K562 (cell line): ENCODE results near the gene ANKRD61. TPM values are rescaled to one million over a fixed set of nuclear protein-coding genes. Genes with fewer than 3 reads are reported as not detected.
A peak's percentile ranks its signal among the peaks of the same experiment; 100 is the strongest.

Source experiments
- ATAC-seq: fragments of 200-7000 bp; cut with Tn5 transposase; 3 replicates; pipeline ENCODE4 v1.9.1; 2020; ENCODE audit warnings: moderate library complexity
- BruUV-seq: library from RNA; stranded (reverse); fragments of 400-500 nt; replicated peaks from 2 replicates; lab custom pipeline; 2021; lab: Mats Ljungman, UMichigan
- CTCF ChIA-PET: fragments of 300-600 bp; formaldehyde crosslinking; extraction: SDS; loops from one replicate; lab custom pipeline; 2021; ENCODE audit warnings: low intra/inter-chr PET ratio; lab: Yijun Ruan, JAX
- POLR2A ChIA-PET: fragments of 300-600, 350-650 bp; sonication (Branson Sonifier 250); formaldehyde crosslinking; extraction: SDS; loops from one replicate; lab custom pipeline; 2021; ENCODE audit warnings: antibody characterized with exemption, inconsistent platforms; lab: Yijun Ruan, JAX
- DNase-seq, 4 experiments: peaks; one replicate each; pipeline versions ENCODE4 v3.0.0 to v3.0.0-alpha.2; 2011 to 2018; ENCODE audit warnings: low spot score in 3 of 4, mixed read lengths in 3 of 4; ENCODE audit errors: extremely low read depth in 1 of 4
- FAIRE-seq: peaks from 2 replicates; lab custom pipeline; 2011; peaks lifted over from hg19 to GRCh38; lab: Jason Lieb, UNC
- H2AFZ ChIP-seq: 2 replicates; pipeline ENCODE4 v1.6.0; 2011; ENCODE audit warnings: low read depth, low read length, control low read depth, inconsistent platforms
- H3K27ac ChIP-seq: fragments of 200-600 bp; 3 replicates; pipeline ENCODE4 v1.8.0; 2011; ENCODE audit warnings: low read depth, mild to moderate bottlenecking, control low read depth, inconsistent platforms, low read length, moderate library complexity, mixed read lengths; ENCODE audit errors: extremely low read depth
- H3K27me3 ChIP-seq, 2 experiments: fragments of 300-600 bp in 1 of 2; 2 replicates in 1 of 2; 3 replicates in 1 of 2; pipeline versions ENCODE4 v1.6.0 to v1.8.0; 2011; ENCODE audit warnings: inconsistent platforms in 2 of 2, low read length in 2 of 2, mild to moderate bottlenecking in 1 of 2, mixed read lengths in 1 of 2, moderate library complexity in 1 of 2; ENCODE audit not compliant: control insufficient read depth in 2 of 2, insufficient read depth in 2 of 2
- H3K36me3 ChIP-seq: fragments of 300-600 bp; 3 replicates; pipeline ENCODE4 v1.8.0; 2011; ENCODE audit warnings: mild to moderate bottlenecking, low read length, inconsistent platforms; ENCODE audit not compliant: control insufficient read depth, insufficient read depth
- H3K4me1 ChIP-seq, 2 experiments: fragments of 200-600 bp in 1 of 2; replicated peaks in 1 of 2; 2 replicates in 1 of 2; 3 replicates in 1 of 2; pipeline versions ENCODE4 v1.5.1 to v1.8.0; 2011; ENCODE audit warnings: inconsistent platforms in 2 of 2, low read length in 2 of 2, mild to moderate bottlenecking in 1 of 2, mixed read lengths in 1 of 2, moderate library complexity in 1 of 2; ENCODE audit not compliant: control insufficient read depth in 2 of 2, insufficient read depth in 2 of 2
- H3K4me2 ChIP-seq: 2 replicates; pipeline ENCODE4 v1.6.1; 2011; ENCODE audit warnings: low read length, control low read depth, inconsistent platforms, mixed read lengths; ENCODE audit not compliant: insufficient read depth
- H3K4me3 ChIP-seq: fragments of 200-600 bp; sonication (generic), shearing (Covaris generic); 2 replicates; pipeline ENCODE4 v1.5.1; 2016; ENCODE audit warnings: control low read depth, inconsistent platforms
- H3K79me2 ChIP-seq: fragments of 200-600 bp; 3 replicates; pipeline ENCODE4 v1.8.0; 2011; ENCODE audit warnings: low read length, inconsistent platforms; ENCODE audit not compliant: control insufficient read depth, insufficient read depth
- H3K9ac ChIP-seq, 2 experiments: 2 replicates each; pipeline versions ENCODE4 v1.6.0 to v1.6.1; 2011; ENCODE audit warnings: low read depth in 2 of 2, low read length in 2 of 2, control low read depth in 1 of 2, inconsistent platforms in 1 of 2, mild to moderate bottlenecking in 1 of 2, mixed read lengths in 1 of 2; ENCODE audit not compliant: insufficient read depth in 1 of 2
- H3K9me1 ChIP-seq: one replicate; pipeline ENCODE4 v1.6.0; 2011; ENCODE audit warnings: inconsistent platforms, mild to moderate bottlenecking, low read length, moderate library complexity; ENCODE audit not compliant: control insufficient read depth, insufficient read depth
- H3K9me3 ChIP-seq: replicated peaks from 2 replicates; pipeline ENCODE4 v1.5.1; 2011; ENCODE audit warnings: low read depth, low read length, inconsistent platforms; ENCODE audit not compliant: control insufficient read depth, insufficient read depth
- H4K20me1 ChIP-seq: replicated peaks from 2 replicates; pipeline ENCODE4 v1.6.1; 2011; ENCODE audit warnings: low read length, inconsistent platforms, mixed read lengths; ENCODE audit not compliant: control insufficient read depth, insufficient read depth
- ARID2 ChIP-seq: fragments of 450-650 bp; IDR thresholded peaks from 2 replicates; pipeline ENCODE4 v1.6.1; 2017; ENCODE audit warnings: antibody characterized with exemption, mild to moderate bottlenecking
- CC2D1A ChIP-seq: fragments of 450-650 bp; IDR thresholded peaks from 2 replicates; pipeline ENCODE4 v1.6.1; 2017; ENCODE audit warnings: mild to moderate bottlenecking
- MECOM ChIP-seq: fragments of 250-450 bp; sonication (Bioruptor Pico); IDR thresholded peaks from 2 replicates; pipeline ENCODE4 v1.8.0; 2022; ENCODE audit warnings: inconsistent platforms
- NCOA4 ChIP-seq: fragments of 450-650 bp; IDR thresholded peaks from 2 replicates; pipeline ENCODE4 v1.6.1; 2018; ENCODE audit warnings: mild to moderate bottlenecking; ENCODE audit not compliant: partially characterized antibody
- RBM17 ChIP-seq: fragments of 200-400 bp; formaldehyde crosslinking; IDR thresholded peaks from 2 replicates; pipeline ENCODE4 v1.6.1; 2017; ENCODE audit warnings: low read depth, mild to moderate bottlenecking, low read length, borderline replicate concordance
- RBM34 ChIP-seq: fragments of 200-400 bp; formaldehyde crosslinking; IDR thresholded peaks from 2 replicates; pipeline ENCODE4 v1.6.1; 2018; ENCODE audit warnings: low read length, borderline replicate concordance; ENCODE audit not compliant: insufficient read depth
- SMC3 ChIP-seq: conservative IDR thresholded peaks from 2 replicates; pipeline ENCODE4 v1.6.1; 2011; ENCODE audit warnings: low read depth, low read length, improper control_type of control experiment; ENCODE audit not compliant: insufficient read depth
- TCF3 ChIP-seq: sonication (generic); formaldehyde crosslinking; IDR thresholded peaks from 2 replicates; pipeline ENCODE4 v1.4.0; 2020; ENCODE audit warnings: mild to moderate bottlenecking, missing genetic modification reagents
- ZNF584 ChIP-seq: fragments of 200-800 bp; sonication (Bioruptor generic); IDR thresholded peaks from 2 replicates; pipeline ENCODE4 v1.6.1; 2016; ENCODE audit warnings: low read depth, mild to moderate bottlenecking, missing genetic modification characterization, missing compliant biosample characterization
- WGBS: fragments of 100-300 bp; shearing (Covaris generic); methylation state at CpG from one replicate; pipeline ENCODE4 v1.1.6; 2016; ENCODE audit warnings: low coverage, mixed read lengths; ENCODE audit not compliant: insufficient coverage; ENCODE audit errors: missing lambda C conversion rate; 5-methylcytosine and 5-hydroxymethylcytosine counted together
- in situ Hi-C: fragments of 300-500 bp; cut with MboI; formaldehyde crosslinking; loops from 4 replicates; pipeline ENCODE4 v1.15.0; 2018; ENCODE audit warnings: inconsistent platforms, mixed read lengths
- intact Hi-C: fragments of 100-400 bp; cut with micrococcal nuclease; formaldehyde crosslinking; loops from 2 replicates; pipeline ENCODE4 v1.14.2; 2022
- polyA plus RNA-seq, 8 experiments: library from polyadenylated mRNA; depleted of rRNA in 4 of 8; stranded (reverse) in 5 of 8; unstranded in 3 of 8; fragments of >200 nt; fragmentation: Nextera tagmentation in 2 of 8; fragmentation: Illumina TruSeq in 1 of 8; extraction: Ambion mirVana in 2 of 8; extraction: Trizol in 1 of 8; gene quantifications; 2 replicates each; pipeline versions ENCODE4 v1.2.1 to v1.2.3, GENCODE V29; 2011 to 2014; ENCODE audit warnings: inconsistent platforms in 1 of 8, missing spikeins in 1 of 8
- total RNA-seq, 7 experiments: library from RNA; depleted of rRNA in 6 of 7; stranded (reverse); fragments of >200 nt in 6 of 7; fragmentation: Illumina TruSeq in 2 of 7; extraction: Trizol in 2 of 7; gene quantifications; 2 replicates each; pipeline versions ENCODE4 v1.2.1 to v1.2.3, GENCODE V29; 2011 to 2021; ENCODE audit warnings: low replicate concordance in 1 of 7
- TF ChIP-seq, protein P1 (sequence below), 2 experiments: fragments of 150-350 bp in 1 of 2; IDR thresholded peaks; 2 replicates each; pipeline ENCODE4 v1.6.1; 2012 to 2016; ENCODE audit warnings: low read depth in 2 of 2, low read length in 2 of 2, mild to moderate bottlenecking in 1 of 2, moderate library complexity in 1 of 2
- TF ChIP-seq, protein P2 (sequence below): fragments of 250-450 bp; sonication (Bioruptor Pico); IDR thresholded peaks from 2 replicates; pipeline ENCODE4 v1.5.0; 2021
- TF ChIP-seq, protein P3 (sequence below): sonication (generic); formaldehyde crosslinking; IDR thresholded peaks from 2 replicates; pipeline ENCODE4 v1.8.1; 2023; ENCODE audit warnings: missing genetic modification reagents, mild to moderate bottlenecking, borderline replicate concordance

Gene ANKRD61
- total and polyA plus RNA-seq, 9 of the 15 experiments (the other 6 are each of a cell fraction or from before 2014, with no cell fraction given): 0.08 to 0.11 (median 0.09) TPM; not detected in 5

DNA sequence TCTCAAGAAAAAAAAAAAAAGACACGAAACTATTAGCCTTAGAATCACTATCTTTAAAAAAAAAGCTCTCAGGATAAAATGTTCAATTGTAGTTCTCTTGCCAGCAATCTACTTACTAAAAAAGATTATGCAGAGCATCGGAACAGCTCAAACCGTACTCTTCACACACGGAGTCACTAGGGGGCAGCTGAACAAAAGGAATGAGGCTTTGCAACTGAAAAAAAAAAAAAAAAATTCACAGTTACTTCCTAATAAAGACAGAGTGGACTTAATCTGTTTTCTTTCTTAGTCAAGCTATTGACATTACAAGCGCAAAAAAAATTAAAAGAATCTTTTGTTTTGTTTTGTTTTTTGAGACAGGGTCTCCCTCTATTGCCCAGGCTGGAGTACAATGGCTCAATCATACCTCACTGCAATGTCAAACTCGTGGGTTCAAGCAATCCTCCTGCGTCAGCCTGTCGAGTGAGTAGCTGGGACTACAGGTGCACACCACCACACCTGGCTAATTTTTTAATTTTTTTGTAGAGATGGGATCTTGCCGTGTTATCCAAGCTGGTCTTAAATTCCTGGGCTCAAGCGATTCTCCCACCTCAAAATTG, 33.9 kb upstream of the ANKRD61 start:
- no TSS peak for BruUV-seq
- peak; percentile 91 for ATAC-seq
- 0 out of 2 replicates have a peak, but pooled peaks have one; percentile 50 for TF ChIP-seq CC2D1A
- TF ChIP-seq ZNF584: no peak
- TF ChIP-seq, protein P1, sequence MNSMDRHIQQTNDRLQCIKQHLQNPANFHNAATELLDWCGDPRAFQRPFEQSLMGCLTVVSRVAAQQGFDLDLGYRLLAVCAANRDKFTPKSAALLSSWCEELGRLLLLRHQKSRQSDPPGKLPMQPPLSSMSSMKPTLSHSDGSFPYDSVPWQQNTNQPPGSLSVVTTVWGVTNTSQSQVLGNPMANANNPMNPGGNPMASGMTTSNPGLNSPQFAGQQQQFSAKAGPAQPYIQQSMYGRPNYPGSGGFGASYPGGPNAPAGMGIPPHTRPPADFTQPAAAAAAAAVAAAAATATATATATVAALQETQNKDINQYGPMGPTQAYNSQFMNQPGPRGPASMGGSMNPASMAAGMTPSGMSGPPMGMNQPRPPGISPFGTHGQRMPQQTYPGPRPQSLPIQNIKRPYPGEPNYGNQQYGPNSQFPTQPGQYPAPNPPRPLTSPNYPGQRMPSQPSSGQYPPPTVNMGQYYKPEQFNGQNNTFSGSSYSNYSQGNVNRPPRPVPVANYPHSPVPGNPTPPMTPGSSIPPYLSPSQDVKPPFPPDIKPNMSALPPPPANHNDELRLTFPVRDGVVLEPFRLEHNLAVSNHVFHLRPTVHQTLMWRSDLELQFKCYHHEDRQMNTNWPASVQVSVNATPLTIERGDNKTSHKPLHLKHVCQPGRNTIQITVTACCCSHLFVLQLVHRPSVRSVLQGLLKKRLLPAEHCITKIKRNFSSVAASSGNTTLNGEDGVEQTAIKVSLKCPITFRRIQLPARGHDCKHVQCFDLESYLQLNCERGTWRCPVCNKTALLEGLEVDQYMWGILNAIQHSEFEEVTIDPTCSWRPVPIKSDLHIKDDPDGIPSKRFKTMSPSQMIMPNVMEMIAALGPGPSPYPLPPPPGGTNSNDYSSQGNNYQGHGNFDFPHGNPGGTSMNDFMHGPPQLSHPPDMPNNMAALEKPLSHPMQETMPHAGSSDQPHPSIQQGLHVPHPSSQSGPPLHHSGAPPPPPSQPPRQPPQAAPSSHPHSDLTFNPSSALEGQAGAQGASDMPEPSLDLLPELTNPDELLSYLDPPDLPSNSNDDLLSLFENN (IDR thresholded peaks at IDR 0.05; ENCODE audit: low read depth in 2 of 2, low read length in 2 of 2): no peak
- peak; percentile 79 for TF ChIP-seq ARID2
- no peak for TF ChIP-seq TCF3 (CRISPR knock-in tag)
- TF ChIP-seq, protein P2, sequence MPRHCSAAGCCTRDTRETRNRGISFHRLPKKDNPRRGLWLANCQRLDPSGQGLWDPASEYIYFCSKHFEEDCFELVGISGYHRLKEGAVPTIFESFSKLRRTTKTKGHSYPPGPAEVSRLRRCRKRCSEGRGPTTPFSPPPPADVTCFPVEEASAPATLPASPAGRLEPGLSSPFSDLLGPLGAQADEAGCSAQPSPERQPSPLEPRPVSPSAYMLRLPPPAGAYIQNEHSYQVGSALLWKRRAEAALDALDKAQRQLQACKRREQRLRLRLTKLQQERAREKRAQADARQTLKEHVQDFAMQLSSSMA (CRISPR knock-in tag): no peak
- peak; percentile 65 for TF ChIP-seq SMC3
- TF ChIP-seq RBM34: no peak
- no peak for TF ChIP-seq MECOM (CRISPR knock-in tag)
- no peak for TF ChIP-seq NCOA4
- TF ChIP-seq RBM17: no peak
- TF ChIP-seq, protein P3, sequence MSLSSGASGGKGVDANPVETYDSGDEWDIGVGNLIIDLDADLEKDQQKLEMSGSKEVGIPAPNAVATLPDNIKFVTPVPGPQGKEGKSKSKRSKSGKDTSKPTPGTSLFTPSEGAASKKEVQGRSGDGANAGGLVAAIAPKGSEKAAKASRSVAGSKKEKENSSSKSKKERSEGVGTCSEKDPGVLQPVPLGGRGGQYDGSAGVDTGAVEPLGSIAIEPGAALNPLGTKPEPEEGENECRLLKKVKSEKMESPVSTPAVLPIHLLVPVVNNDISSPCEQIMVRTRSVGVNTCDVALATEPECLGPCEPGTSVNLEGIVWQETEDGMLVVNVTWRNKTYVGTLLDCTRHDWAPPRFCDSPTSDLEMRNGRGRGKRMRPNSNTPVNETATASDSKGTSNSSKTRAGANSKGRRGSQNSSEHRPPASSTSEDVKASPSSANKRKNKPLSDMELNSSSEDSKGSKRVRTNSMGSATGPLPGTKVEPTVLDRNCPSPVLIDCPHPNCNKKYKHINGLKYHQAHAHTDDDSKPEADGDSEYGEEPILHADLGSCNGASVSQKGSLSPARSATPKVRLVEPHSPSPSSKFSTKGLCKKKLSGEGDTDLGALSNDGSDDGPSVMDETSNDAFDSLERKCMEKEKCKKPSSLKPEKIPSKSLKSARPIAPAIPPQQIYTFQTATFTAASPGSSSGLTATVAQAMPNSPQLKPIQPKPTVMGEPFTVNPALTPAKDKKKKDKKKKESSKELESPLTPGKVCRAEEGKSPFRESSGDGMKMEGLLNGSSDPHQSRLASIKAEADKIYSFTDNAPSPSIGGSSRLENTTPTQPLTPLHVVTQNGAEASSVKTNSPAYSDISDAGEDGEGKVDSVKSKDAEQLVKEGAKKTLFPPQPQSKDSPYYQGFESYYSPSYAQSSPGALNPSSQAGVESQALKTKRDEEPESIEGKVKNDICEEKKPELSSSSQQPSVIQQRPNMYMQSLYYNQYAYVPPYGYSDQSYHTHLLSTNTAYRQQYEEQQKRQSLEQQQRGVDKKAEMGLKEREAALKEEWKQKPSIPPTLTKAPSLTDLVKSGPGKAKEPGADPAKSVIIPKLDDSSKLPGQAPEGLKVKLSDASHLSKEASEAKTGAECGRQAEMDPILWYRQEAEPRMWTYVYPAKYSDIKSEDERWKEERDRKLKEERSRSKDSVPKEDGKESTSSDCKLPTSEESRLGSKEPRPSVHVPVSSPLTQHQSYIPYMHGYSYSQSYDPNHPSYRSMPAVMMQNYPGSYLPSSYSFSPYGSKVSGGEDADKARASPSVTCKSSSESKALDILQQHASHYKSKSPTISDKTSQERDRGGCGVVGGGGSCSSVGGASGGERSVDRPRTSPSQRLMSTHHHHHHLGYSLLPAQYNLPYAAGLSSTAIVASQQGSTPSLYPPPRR (CRISPR knock-in tag): no peak

More for the DNA sequence above, 33.9 kb upstream of the ANKRD61 start:
- Histone ChIP-seq H3K9me3 (no peaks in the 10 kb centered on the region), H3K27ac (no peak overlapping the region), H3K27me3 (no peaks in the 10 kb centered on the region), H3K79me2 (no peaks in the 10 kb centered on the region), H3K4me3 (no peak overlapping the region), H2AFZ (no peak overlapping the region), H3K9ac (no peak overlapping the region; a peak in 1 of 4 replicates), H3K36me3 (peaks cover 62% of the 10 kb centered on the region), H3K4me2 (no peak overlapping the region), H3K9me1 (no peaks in the 10 kb centered on the region), H3K4me1 (no peaks in the 10 kb centered on the region; a peak in 1 of 5 replicates), H4K20me1 (no peaks in the 10 kb centered on the region)
- in situ Hi-C loops (loop anchor here (5.0 to 25.0 kb wide), 2 partner anchors 135 to 325 kb away; no protein-coding TSS in a partner anchor), intact Hi-C loops (loop anchor here (1.0 to 10.0 kb wide), 3 partner anchors 109 to 437 kb away; no protein-coding TSS in a partner anchor)
- POLR2A ChIA-PET: interaction anchor here (0.6 to 1.1 kb wide), 6 partner anchors 9 to 185 kb away, joined by 3 to 5 read pairs (median 4); partner anchors contain the start of gene ANKRD61
- 60% methylated on average over 9 of the region's 10 CpGs for WGBS
- CTCF ChIA-PET: interaction anchor here (0.6 to 1.8 kb wide), 6 partner anchors 9 to 485 kb away, joined by 3 to 13 read pairs (median 4); no protein-coding TSS in a partner anchor
- FAIRE-seq (peak; percentile 82), DNase-seq (peak; percentile 30 to 71 (median 44))
